ENCODE results near the gene LRP3.

GRCh38 chr19:33203529-33203928, 9.4 kb downstream of the LRP3 start:
- no peak for TF ChIP-seq CTCF (conservative IDR thresholded peaks at IDR 0.05 in 1 of 2, IDR thresholded peaks at IDR 0.05 in 1 of 2; ENCODE audit: low read depth in 1 of 2, low read length in 2 of 2)
- TF ChIP-seq EZH2 (IDR thresholded peaks at IDR 0.05; ENCODE audit: low read length, missing control alignments) = no peak

All from fibroblast of lung (primary cell).